Measurements from ENCODE around the gene JCAD. TPM values are rescaled to one million over a fixed set of nuclear protein-coding genes. Genes with fewer than 3 reads are reported as not detected.
"Not testable (repeated sequence)": the region's sequence is repeated elsewhere in the genome, so short reads cannot be mapped to it uniquely, and the experiment has no call there.

Gene JCAD
- total RNA-seq, 4 donors from 2014 or later, result 30.0 to 65.3 (median 44.2) TPM

DNA sequence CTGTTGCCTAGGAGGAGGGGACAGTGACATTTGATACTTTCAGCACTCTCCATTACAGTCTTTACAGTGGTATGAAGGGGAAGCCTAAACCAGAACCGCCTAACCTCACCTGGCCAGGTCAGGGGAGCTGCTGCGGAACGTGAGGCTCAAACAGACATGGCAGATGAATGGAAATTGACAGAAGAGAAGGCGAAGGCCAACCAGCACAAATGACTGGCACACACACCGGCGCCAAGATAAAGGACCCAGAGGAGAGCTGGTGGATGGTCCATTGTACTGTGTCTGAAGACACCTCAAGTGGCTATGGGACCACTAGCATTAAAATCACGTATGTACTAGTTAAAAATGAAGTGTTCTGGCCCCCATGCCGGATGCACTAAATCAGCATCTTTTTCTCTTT, 53.0 kb downstream of the JCAD start:
- WGBS, 2 donors, result 80 to 82% methylated on average over 8 of the region's 8 CpGs

DNA sequence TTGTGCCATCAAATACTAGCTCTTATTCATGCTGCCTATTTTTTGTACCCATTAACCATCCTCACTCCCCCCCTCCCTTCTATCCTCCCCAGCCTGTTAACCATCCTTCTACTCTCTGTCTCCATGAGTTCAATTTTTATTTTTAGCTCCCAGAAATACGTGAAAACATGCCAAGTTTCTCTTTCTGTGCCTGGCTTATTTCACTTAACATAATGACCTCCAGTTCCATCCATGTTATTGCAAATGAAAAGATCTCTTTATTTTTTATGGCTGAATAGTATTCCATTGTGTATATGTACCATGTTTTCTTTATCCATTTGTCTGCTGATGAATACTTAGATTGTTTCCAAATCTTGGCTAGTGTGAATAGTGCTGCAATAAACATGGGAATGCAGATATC, 54.3 kb downstream of the JCAD start:
- not testable (repeated sequence) for H3K27ac ChIP-seq; H3K4me3 ChIP-seq; H3K27me3 ChIP-seq; H3K9me3 ChIP-seq; DNase-seq (ENCODE audit: low spot score in 2 of 2); H3K36me3 ChIP-seq; H3K4me1 ChIP-seq
- 7% methylated on average over 1 of the region's 1 CpG for WGBS, 2 donors

More for the DNA sequence above, 53.0 kb downstream of the JCAD start:
- Histone ChIP-seq H3K27ac (no peak overlapping the region), H3K27me3 (no peaks in the 10 kb centered on the region), H3K9me3 (no peaks in the 10 kb centered on the region), H3K4me3 (no peak overlapping the region), H3K4me1 (peaks cover 0 to 7% (median 0%) of the 10 kb centered on the region in 4 donors), H3K36me3 (no peaks in the 10 kb centered on the region)
- DNase-seq (ENCODE audit: low spot score in 2 of 2), result no peak
- TF ChIP-seq EP300 (IDR thresholded peaks at IDR 0.05) (no peak), POLR2A (IDR thresholded peaks at IDR 0.05) (no peak)
- TF ChIP-seq, protein P1, sequence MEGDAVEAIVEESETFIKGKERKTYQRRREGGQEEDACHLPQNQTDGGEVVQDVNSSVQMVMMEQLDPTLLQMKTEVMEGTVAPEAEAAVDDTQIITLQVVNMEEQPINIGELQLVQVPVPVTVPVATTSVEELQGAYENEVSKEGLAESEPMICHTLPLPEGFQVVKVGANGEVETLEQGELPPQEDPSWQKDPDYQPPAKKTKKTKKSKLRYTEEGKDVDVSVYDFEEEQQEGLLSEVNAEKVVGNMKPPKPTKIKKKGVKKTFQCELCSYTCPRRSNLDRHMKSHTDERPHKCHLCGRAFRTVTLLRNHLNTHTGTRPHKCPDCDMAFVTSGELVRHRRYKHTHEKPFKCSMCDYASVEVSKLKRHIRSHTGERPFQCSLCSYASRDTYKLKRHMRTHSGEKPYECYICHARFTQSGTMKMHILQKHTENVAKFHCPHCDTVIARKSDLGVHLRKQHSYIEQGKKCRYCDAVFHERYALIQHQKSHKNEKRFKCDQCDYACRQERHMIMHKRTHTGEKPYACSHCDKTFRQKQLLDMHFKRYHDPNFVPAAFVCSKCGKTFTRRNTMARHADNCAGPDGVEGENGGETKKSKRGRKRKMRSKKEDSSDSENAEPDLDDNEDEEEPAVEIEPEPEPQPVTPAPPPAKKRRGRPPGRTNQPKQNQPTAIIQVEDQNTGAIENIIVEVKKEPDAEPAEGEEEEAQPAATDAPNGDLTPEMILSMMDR (IDR thresholded peaks at IDR 0.05), result no peak

DNA sequence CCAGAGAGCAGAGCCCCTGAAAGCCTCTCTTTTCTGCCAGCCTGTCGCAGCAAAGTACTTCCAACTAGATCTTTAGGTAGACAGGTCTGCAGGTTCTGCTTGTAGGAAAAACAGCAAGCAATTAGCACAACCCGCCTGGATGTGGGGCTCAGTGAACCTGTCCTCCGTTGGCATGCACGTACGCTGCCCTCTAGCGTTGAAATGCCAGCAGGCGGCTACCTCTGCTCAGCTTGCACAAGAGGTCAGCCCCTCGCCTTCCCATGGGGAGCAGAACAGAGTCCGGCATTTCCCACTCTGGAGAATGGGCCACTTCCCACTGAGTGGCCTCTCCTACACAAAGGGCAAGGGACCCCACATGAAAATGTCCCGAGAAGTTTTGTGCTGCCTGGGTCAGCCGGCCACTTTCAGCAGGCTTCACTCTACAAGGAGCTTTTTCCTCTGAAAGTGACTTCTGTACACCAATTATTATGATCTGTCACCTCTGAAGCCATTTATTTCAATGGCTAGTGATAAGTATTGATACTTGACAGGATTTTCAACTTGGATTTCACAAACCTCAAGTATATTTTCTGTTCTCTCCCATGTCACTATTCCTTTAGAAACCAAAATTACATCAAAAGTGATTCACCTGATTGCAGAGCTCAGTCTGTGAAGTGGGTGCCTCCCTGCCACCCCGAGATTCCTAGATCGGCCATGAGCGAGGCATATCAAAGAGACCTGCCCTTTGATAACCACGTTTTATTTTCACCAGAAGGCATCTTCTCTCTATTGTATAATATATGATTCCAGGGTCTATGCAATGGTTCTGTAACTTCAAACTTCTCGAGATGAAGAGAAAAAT, 56.7 kb downstream of the JCAD start:
- 45 to 49% methylated on average over 14 to 16 of the region's 16 CpGs for WGBS, 2 donors
- no peak overlapping the region for H3K4me3 ChIP-seq
- H3K36me3 ChIP-seq, result no peaks in the 10 kb centered on the region
- H3K27ac ChIP-seq, result no peak overlapping the region
- DNase-seq (ENCODE audit: low spot score in 2 of 2), result peak; percentile 43 to 75
- H3K27me3 ChIP-seq, result no peaks in the 10 kb centered on the region
- TF ChIP-seq, protein P1 (IDR thresholded peaks at IDR 0.05), result peak; percentile 43 to 66 (median 63)
- TF ChIP-seq EP300 (IDR thresholded peaks at IDR 0.05) (no peak), POLR2A (IDR thresholded peaks at IDR 0.05) (no peak)
- peaks cover 0 to 7% (median 0%) of the 10 kb centered on the region in 4 donors for H3K4me1 ChIP-seq
- H3K9me3 ChIP-seq, result no peaks in the 10 kb centered on the region

DNA sequence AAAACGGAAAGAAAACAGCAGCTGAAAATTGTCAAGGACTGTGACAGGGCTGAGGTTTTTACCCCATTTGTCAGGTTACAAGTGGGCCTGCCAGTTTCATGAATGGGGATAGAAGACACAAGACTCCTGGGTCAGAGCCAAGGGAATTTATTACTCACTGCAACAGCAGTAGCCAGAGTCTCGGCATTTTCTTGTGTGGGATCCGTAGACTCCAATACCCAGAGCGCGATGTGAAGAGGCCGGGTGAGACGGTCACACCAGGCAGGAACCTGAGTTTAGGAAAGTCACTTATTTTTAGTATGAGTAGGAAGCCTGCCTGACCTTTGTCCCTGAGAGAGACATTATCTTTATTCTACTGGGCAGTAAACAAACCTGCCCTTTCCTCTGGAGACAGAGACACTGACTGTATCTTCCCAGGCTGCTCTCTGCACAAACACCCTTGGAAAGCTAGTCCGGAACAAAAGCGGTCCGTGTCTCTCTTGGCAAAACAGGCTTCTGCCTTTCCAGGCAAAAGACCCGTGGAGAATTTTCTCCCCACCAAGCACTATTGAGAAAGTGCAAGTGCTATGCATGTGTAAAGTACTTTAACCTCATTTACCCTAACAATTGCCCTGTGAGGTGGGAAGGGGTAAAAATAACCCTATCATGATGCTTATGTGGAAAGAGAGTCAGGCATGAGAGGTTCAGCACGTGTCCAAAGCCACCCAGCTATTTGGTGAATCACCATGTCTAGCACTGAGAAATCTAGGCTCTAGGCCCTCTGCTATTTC, 58.4 kb downstream of the JCAD start:
- peak in 1 of 2 donors; percentile 78 for DNase-seq (ENCODE audit: low spot score in 2 of 2)
- Histone ChIP-seq H3K27ac (peak overlapping the region in 2 of 4 donors; percentile 48 to 54), H3K9me3 (no peaks in the 10 kb centered on the region), H3K4me3 (no peak overlapping the region), H3K27me3 (no peaks in the 10 kb centered on the region), H3K36me3 (no peaks in the 10 kb centered on the region), H3K4me1 (peaks cover 0 to 7% (median 0%) of the 10 kb centered on the region in 4 donors)
- WGBS, 2 donors, result 55 to 64% methylated on average over 12 of the region's 12 CpGs
- TF ChIP-seq, protein P1 (IDR thresholded peaks at IDR 0.05), result no peak
- TF ChIP-seq EP300 (IDR thresholded peaks at IDR 0.05), result peak in 1 of 2 donors; percentile 43

DNA sequence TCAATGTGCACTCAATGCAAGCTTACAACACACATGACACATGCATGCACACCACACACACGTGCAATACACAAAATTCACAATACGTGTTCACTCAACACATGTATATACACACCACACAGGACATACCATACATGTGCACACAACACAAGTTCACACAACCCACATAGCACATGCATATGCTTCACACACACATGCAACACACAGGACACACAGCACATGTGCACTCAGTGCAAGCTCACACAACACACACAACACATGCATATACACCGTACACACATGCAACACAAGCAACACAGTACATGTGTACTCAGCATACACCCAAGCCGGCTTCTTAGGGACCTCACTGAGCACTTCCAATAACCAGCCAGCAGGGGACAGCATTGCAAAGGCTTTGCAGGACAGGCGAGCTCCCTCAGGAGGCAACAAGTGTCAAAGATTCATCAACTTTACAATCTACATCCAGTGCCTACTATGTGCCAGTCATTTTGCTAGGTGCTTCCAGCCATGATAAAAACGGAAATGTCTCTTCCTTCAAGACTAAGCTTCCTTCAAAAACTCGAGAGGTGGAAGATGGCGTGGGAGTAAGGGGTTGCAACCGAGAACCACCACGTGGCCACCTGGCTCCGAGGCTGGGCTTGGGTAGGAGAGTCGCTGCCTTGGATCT, 61.1 kb downstream of the JCAD start:
- no peaks in the 10 kb centered on the region for H3K27me3 ChIP-seq
- no peak overlapping the region for H3K4me3 ChIP-seq
- TF ChIP-seq POLR2A (IDR thresholded peaks at IDR 0.05) (no peak), EP300 (IDR thresholded peaks at IDR 0.05) (no peak)
- TF ChIP-seq, protein P1 (IDR thresholded peaks at IDR 0.05), result peak; percentile 81 to 92 (median 87)
- H3K36me3 ChIP-seq, result no peaks in the 10 kb centered on the region
- peaks cover 0 to 7% (median 0%) of the 10 kb centered on the region in 4 donors for H3K4me1 ChIP-seq
- WGBS, 2 donors, result 47 to 49% methylated on average over 12 of the region's 12 CpGs
- no peaks in the 10 kb centered on the region for H3K9me3 ChIP-seq
- no peak overlapping the region for H3K27ac ChIP-seq
- DNase-seq (ENCODE audit: low spot score in 2 of 2), result peak; percentile 57 to 79
